GM13977 (cell line): ENCODE results near the gene CPAMD8.
"Not testable (repeated sequence)": the region's sequence is repeated elsewhere in the genome, so short reads cannot be mapped to it uniquely, and the experiment has no call there.

Experiments used
- DNase-seq: peaks from one replicate; pipeline ENCODE4 v3.0.0; 2012; ENCODE audit warnings: low spot score
- in situ Hi-C: fragments of 300-500 bp; cut with MboI; formaldehyde crosslinking; loops from one replicate; pipeline ENCODE4 v1.12.0; 2022; ENCODE audit warnings: low sequenced_read_pairs, low pct_unique_long_range_greater_than_20kb, mixed read lengths, inconsistent platforms; ENCODE audit not compliant: unreplicated experiment
- TF ChIP-seq, protein P1 (sequence below): IDR thresholded peaks from 2 replicates; pipeline ENCODE4 v1.5.1; 2012; ENCODE audit warnings: mild to moderate bottlenecking, control low read depth; ENCODE audit not compliant: insufficient read depth; ENCODE audit errors: extremely low read depth, missing control alignments

CPAMD8 gene

DNA sequence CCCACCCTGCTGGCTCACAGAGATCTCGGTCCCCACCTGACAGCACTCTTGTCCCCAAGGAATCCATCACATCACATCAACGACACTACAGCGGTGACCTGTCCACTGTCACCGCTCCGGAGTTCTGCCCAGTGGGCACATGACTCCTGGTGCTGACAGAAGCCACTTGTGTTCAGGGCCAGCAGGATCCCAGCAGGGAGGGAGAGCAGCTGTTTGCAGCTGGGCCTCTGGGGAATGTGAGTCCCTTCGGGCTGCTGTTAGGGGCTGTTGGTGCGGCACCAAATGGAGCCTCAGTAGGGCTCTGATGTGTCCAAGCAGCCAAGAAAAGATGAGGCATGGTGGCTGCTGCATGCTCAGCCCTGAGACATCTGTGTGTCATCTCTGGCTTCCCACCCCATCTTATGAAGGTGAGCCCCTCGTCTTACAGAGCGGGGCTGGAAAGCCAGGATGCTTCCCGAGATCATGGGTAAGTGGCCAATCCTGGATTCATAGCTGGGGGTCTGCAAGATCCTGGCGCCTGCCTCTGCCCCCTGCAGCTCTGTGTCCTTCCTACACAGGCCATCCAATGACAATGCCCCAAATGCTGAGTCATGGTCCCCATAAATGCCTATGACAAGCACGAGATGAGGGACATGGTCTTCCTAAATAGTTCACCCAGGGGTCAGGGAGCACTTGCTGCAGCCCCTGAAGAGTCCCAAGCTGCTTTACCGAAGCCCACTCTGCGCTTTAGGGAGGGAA, 81.8 kb downstream of the CPAMD8 start:
- TF ChIP-seq, protein P1, sequence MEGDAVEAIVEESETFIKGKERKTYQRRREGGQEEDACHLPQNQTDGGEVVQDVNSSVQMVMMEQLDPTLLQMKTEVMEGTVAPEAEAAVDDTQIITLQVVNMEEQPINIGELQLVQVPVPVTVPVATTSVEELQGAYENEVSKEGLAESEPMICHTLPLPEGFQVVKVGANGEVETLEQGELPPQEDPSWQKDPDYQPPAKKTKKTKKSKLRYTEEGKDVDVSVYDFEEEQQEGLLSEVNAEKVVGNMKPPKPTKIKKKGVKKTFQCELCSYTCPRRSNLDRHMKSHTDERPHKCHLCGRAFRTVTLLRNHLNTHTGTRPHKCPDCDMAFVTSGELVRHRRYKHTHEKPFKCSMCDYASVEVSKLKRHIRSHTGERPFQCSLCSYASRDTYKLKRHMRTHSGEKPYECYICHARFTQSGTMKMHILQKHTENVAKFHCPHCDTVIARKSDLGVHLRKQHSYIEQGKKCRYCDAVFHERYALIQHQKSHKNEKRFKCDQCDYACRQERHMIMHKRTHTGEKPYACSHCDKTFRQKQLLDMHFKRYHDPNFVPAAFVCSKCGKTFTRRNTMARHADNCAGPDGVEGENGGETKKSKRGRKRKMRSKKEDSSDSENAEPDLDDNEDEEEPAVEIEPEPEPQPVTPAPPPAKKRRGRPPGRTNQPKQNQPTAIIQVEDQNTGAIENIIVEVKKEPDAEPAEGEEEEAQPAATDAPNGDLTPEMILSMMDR: no peak
- in situ Hi-C loops: no loop called here
- DNase-seq: no peak

DNA sequence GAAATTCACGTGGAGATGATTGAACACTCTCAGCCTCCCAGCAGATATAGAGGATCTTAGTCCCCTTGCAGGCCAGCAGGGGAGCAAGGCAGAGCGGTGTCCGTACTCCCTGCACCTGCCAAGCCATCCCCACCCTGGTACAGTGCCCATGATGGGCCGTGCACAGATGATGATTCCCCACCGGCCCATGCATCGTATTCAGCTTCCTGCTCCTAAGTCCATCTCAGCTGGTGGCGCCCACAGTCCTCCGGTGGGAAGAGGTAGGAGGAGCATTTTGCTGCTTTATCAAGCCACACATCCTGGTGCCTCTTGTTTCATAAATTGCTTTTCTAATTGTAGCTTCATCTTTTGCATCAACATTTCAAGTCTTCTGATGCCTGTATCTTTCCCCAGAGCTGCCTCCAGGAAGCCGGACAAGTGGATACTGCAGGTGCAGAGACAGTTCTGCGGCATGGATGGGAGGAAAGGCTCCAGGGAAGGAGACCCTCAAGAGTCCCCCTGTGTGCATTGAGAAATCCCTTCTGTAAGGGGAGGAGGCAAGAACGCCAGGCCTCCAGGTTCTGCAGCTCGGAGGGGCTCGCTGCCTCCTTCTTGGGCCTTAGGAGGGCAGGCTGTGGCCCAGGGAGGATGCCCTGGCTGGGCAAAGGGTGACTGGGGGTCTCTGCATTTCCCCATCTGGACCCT, 82.5 kb downstream of the CPAMD8 start:
- in situ Hi-C loops: no loop called here
- TF ChIP-seq, protein P1: no peak
- no peak for DNase-seq

DNA sequence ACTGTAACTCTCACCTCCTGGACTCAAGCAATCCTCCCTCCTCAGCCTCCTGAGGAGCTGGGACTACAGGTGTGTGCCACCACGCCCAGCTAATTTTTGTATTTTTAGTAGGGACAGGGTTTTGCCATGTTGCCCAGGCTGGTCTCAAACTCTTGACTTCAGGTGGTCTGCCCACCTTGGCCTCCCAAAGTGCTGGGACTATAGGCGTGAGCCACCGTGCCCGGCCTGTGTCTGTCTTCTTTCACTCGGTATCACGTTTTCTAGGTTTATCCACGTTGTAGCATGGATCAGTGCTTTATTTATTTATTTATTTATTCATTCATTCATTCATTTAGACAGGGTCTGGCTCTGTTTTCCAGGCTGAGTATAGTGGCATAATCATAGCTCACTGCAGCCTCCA, 83.5 kb downstream of the CPAMD8 start:
- DNase-seq, in situ Hi-C loops: not testable (repeated sequence)

DNA sequence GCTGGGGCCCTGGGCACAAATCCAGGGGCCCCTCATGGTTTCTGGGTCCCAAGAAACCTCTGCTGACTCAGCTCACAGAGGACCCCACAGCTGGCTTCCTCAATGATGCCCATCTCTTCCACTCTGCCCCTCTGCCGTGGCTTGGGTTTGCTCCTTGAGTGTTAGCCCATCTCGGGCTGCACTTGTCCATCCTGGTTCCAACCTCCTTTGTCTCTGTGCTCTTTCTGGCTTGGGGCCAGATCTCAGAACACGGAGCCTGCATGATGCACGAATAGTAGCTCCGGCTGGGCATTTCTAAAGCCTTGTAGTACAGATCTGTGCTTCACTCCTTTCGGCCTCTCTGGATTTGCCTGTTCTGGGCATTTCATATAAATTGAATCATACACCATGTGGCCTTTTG, 84.0 kb downstream of the CPAMD8 start:
- no peak for DNase-seq
- TF ChIP-seq, protein P1: no peak
- in situ Hi-C loops: no loop called here

DNA sequence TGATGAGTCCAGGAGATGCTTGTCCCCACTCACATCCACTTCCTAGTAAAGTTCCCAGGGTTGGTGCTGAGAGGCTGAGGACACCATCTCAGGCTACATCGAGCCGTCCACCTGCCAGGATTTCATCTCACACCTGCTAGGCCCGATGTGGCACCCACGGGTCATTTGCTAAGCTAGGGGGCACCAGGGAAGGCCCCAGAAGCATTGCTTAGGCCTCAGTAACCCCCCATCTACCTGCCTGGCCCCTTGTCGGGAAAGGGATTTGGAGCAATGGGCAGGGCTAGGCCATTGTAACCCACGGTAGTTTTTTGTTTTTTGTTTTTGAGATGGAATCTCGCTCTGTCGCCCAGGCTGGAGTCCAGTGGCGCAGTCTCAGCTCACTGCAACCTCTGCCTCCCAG, 86.0 kb downstream of the CPAMD8 start:
- in situ Hi-C loops: no loop called here
- no peak for DNase-seq
- TF ChIP-seq, protein P1: no peak

DNA sequence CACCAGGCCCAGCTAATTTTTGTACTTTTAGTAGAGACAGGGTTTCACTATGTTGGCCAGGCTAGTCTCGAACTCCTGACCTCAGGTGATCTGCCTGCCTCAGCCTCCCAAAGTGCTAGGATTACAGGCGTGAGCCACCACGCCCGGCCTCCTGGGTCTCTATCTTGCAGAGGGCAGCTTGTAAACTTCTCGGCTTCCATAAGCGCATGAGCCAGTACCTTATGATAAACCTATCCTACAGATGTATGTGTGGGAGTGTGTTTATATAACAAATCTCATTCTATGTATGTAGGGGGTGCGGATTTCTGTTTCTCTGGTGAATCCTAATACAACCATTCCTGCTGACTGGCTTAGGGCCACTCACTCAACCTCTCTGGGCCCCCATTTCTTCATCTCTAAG, 86.5 kb downstream of the CPAMD8 start:
- DNase-seq, in situ Hi-C loops: not testable (repeated sequence)

DNA sequence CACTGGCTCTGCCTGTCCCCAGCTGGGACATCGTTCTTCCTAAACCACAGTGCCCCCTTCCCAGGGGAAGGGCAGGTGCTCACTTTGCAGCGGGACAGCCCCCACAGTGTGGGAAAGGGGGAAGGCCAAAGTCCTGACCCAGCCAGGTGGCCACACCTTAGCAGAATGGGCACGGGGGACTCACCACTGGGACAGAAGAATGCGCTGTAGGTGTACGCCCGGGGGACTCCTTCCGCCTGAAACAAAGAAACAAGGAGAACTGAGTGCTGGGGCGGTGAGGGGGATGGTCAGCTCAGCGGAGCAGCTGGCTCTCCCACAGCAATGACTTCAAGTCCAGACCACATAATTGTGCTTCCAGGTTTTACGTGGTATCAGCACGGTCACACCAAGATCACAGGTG, 88.4 kb downstream of the CPAMD8 start:
- in situ Hi-C loops: no loop called here
- TF ChIP-seq, protein P1: no peak
- DNase-seq: no peak

DNA sequence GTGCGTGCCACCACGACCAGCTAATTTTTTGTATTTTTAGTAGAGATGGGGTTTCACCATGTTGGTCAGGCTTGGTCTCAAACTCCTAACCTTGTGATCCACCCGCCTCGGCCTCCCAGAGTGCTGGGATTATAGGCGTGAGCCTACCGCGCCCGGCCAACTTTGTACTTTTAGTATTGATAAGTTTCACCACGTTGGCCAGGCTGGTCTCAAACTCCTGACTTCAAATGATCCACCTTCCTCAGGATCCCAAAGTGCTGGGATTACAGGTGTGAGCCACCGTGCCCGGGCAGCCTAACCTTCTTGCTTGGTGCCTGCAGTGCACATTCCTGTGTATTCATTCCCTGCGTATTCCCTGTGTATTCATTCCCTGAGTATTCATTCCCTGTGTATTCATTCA, 88.8 kb downstream of the CPAMD8 start:
- DNase-seq, in situ Hi-C loops: not testable (repeated sequence)
